Right ventricle myocardium inferior (tissue), 1 donor: ENCODE results near the gene WDR12. TPM values are rescaled to one million over a fixed set of nuclear protein-coding genes. Genes with fewer than 3 reads are reported as not detected.
"Not testable (repeated sequence)": the region's sequence is repeated elsewhere in the genome, so short reads cannot be mapped to it uniquely, and the experiment has no call there.

ENCODE experiments used
- ATAC-seq: fragments of 200-7000 bp; cut with Tn5 transposase; one replicate; pipeline ENCODE4 v1.9.1; 2020; ENCODE audit warnings: mild to moderate bottlenecking, moderate library complexity
- DNase-seq: peaks from one replicate; pipeline ENCODE4 v3.0.0; 2021; ENCODE audit errors: missing footprints
- intact Hi-C: fragments of 100-400 bp; cut with DNase I; formaldehyde crosslinking; loops from one replicate; pipeline ENCODE4 v1.11.0; 2022
- total RNA-seq: library from RNA; stranded (reverse); fragmentation: NEBNext Ultra II Directional; extraction: Animal tissue kit (Norgen Biotek cat#: 25700); gene quantifications from one replicate; pipeline ENCODE4 v1.2.1, GENCODE V29; 2021
- donor health status: DM: no; HTN: yes; CAD: no; lungs with severe emphysema.

The WDR12 gene
- total RNA-seq, 1 donor from 2014 or later: 54.1 TPM

- ATAC-seq (no peak), DNase-seq (no peak)
- intact Hi-C loops: loop anchor here (2.0 to 5.0 kb wide), 2 partner anchors 37 to 103 kb away; partner anchors contain the start of gene NBEAL1
These were observed 1.9 kb downstream of the WDR12 start for GRCh38 chr2:202909394-202910192.

DNA sequence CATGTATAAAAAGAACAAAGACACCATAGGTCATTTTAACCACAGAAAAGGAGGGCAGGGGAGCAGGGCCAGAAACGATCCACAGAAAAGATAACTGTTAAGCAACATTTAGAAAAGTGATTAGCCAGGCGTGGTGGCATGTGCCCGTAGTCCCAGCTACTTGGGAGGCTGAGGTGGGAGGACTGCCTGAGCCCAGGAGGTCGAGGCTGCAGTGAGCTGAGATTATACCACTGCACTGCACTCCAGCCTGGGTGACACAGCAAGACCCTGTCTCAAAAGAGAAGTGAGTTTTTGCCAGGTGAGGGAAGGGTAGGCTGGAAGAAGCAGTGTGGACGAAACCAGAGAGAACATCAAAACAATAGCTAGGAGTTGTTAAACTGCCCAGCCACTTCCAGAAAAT lies 3.3 kb downstream of the WDR12 start:
- no peak for DNase-seq
- ATAC-seq: no peak
- intact Hi-C loops: no loop called here

DNA sequence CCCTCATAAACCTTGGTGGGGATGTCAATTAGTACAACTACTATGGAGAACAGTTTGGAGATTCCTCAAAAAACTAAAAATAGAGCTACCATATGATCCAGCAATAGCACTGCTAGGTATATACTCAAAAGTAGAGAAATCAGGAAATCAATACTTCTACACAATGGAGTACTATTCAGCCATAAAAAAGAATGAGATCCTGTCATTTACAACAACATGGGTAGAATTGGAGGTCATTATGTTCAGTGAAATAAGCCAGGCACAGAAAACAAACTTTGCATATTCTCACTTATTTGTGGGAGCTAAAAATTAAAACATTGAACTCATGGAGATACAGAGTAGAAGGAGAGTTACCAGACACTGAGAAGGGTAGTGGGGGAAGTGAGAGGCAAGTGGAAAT lies 6.0 kb downstream of the WDR12 start:
- DNase-seq, intact Hi-C loops, ATAC-seq: not testable (repeated sequence)

- intact Hi-C loops: no loop called here
- ATAC-seq (no peak), DNase-seq (no peak)
These were observed 26.3 kb downstream of the WDR12 start for GRCh38 chr2:202885190-202885589.

DNA sequence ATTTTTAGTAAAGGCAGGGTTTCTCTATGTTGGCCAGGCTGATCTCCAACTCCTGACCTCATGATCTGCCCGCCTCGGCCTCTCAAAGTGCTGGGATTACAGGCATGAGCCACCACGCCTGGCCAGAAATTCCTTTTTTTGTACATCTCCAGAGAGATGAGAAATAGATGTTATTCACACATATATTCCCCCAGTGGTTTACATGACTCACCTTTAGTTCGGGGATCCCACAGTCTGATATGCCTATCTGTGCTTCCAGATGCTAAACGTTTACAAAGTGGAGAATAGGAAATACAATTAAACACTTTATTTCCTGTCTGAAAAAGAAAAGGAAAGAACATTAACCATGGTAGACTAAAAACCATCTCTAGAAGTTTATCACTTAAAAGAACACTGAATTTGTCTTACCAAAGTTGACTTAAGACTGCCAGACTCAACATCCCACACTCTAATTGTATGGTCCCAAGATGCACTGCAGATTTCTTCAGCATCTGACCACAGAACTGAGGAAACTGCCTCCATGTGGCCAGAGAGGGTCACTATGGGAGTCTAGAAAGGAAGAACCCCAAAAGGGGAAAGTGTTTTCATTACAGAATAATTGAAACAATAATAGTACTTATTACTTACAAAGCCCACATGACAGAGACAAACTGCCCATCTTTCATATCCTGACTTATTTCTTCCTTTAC lies 27.3 kb downstream of the WDR12 start:
- DNase-seq (no peak), ATAC-seq (no peak)
- intact Hi-C loops: no loop called here

DNA sequence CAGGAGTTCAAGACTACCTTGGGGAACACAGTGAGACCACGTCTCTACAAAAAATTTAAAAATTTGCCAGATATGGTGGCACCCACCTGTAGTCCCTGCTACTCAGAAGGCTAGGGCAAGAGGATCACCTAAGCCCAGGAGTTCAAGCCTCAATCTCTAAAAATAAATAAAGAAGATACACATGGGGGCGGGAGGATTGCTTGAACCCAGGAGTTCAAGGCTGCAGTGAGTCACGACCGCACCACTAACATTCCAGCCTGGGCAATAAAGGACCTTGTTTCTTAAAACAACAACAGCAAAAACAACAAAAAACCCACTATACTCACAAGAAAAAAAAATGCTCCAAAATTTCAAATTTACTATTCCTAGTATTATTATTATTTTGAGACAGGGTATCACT lies 29.9 kb downstream of the WDR12 start:
- intact Hi-C loops: no loop called here
- ATAC-seq (no peak), DNase-seq (no peak)

GRCh38 chr2:202877699-202878098 lies 33.8 kb downstream of the WDR12 start:
- DNase-seq: no peak
- ATAC-seq: no peak
- intact Hi-C loops: no loop called here

GRCh38 chr2:202871300-202872141 lies 40.0 kb downstream of the WDR12 start, which contains the start of gene ICA1L:
ICA1L (minus strand) TSS chr2:202871766; CDS start chr2:202829009, 42,757 bp downstream.
- ATAC-seq: peak; percentile 87
- DNase-seq: peak; percentile 86
- intact Hi-C loops: loop anchor here (2.0 to 5.0 kb wide), 2 partner anchors 39 to 284 kb away; partner anchors contain the start of gene WDR12

- DNase-seq: peak; percentile 66
- peak; percentile 87 for ATAC-seq
- intact Hi-C loops: loop anchor here (5.0 kb wide), 1 partner anchor 283 kb away; no protein-coding TSS in a partner anchor
These were observed 40.8 kb downstream of the WDR12 start for GRCh38 chr2:202870431-202871299.

- no peak for DNase-seq
- intact Hi-C loops: no loop called here
- no peak for ATAC-seq
These were observed 49.5 kb downstream of the WDR12 start for GRCh38 chr2:202861987-202862386.

DNA sequence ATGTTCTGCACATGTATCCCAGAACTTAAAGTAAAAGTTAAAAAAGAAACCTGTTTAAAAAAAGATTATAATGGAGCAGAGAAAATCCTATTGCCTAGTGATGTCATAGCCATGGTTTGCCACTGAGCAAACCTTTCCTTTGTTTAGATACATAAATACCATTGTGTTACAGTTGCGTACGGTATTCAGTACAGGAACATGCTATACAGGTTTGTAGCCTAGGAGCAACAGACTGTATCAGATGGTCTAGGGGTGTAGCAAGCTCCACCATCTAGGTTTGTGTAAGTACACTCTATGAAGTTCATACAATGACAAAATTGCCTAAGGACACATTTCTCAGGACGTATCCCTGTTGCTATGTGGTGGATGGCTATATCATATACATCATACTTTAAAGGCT lies 52.9 kb downstream of the WDR12 start:
- DNase-seq (no peak), ATAC-seq (no peak)
- intact Hi-C loops: no loop called here

GRCh38 chr2:202849343-202849742 lies 62.1 kb downstream of the WDR12 start:
- DNase-seq, ATAC-seq, intact Hi-C loops: not testable (repeated sequence)

DNA sequence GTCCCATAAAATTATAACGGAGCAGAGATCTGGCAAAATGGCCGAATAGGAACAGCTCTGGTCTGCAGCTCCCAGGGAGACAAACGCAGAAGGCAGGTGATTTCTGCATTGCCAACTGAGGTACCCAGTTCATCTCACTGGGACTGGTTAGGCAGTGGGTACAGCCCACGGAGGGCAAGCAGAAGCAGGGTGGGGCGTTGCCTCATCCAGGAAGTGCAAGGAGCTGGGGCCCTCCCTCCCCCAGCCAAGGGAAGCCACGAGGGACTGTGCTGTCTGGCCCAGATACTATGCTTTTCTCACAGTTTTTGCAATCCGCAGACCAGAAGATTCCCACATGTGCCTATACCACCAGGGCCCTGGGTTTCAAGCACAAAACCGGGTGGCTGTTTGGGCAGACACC lies 62.7 kb downstream of the WDR12 start:
- intact Hi-C loops: no loop called here
- ATAC-seq (no peak), DNase-seq (no peak)

- DNase-seq (no peak), ATAC-seq (no peak)
- intact Hi-C loops: no loop called here
These were observed 63.6 kb downstream of the WDR12 start for GRCh38 chr2:202847693-202848524.

- intact Hi-C loops: no loop called here
- DNase-seq: no peak
- ATAC-seq: no peak
These were observed 66.8 kb downstream of the WDR12 start for GRCh38 chr2:202844656-202845055.

- DNase-seq (no peak), ATAC-seq (no peak)
- intact Hi-C loops: no loop called here
These were observed 68.8 kb downstream of the WDR12 start for GRCh38 chr2:202842690-202843089.

DNA sequence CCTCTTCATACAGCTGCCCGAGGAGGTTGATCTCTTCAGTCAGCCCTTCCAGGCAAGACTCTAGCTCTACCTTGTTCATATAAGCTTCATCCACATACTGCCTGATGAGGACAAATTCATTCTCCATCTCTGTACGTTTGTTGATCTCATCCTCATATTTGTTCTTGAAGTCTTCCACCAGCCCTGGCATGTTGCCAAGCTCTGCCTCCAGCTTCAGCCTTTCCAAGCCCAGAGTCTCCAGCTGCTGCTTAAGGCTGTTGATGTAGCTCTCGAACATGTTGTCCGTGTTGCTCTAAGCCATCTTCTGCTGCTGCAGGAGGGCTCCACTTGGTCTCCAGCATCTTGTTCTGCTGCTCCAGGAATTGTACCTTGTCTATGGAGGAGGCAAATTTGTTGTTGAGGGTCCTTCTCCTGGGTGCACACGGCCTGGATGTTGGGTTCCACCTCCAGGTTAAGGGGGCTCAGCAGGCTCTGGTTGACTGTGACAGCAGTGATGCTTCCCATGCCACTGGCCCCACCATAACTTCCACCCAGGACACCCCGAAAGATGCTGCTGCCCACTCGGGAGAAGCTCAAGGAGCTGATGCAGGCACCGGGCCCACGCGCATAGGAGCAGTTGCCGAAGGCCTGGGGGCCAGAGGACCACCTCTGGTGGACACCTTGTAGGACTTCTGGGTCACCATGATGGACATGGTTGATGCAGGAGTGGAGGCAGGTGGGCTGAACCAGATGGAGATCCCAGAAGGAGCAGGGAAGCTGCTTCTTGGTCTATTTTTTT lies 70.2 kb downstream of the WDR12 start:
- intact Hi-C loops: no loop called here
- DNase-seq (no peak), ATAC-seq (no peak)
